ENCODE results near the gene PCLO. TPM values are rescaled to one million over a fixed set of nuclear protein-coding genes. Genes with fewer than 3 reads are reported as not detected.

PCLO gene
- total RNA-seq, 1 donor from 2014 or later: 5.3 TPM

DNA sequence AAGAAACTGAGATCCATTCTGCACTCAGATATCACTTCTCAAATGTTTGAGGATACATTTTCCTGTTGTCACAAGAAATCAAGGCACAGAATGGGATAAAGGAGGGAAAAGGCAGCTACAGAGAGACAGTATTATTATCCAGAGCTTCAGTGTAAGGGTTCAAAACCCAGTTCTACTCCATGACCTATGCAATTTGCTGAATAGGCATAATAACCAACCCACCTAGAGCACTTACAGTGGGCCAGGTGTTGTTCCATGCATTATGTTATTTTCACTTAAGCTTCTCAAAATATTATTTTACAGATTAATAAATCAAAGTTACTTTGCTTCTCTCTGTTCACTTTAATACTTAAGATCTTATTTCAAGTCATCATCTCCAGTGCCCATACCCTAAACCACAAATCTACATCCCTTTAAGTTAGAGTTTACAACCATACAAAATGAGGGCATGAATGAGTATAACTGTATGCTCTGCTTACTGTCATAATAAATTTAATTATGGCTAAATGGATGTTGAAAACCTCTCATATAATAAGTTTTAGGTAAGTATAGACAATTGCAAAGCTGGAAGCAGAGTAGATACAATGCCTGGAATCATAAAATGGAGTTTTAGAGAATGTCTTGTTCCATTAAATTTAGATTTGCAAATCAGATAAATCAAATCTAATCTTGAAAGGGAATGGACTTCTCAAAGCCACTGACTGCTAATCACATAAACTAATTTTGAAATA lies 28.1 kb upstream of the PCLO start:
- DNase-seq (ENCODE audit: low spot score in 2 of 2, unreplicated experiment in 2 of 2): no peak
- no peaks in the 10 kb centered on the region for H3K36me3 Mint-ChIP-seq
- no peaks in the 10 kb centered on the region for H3K9me3 Mint-ChIP-seq
- H3K27ac Mint-ChIP-seq: no peak overlapping the region
- TF ChIP-seq, protein P1, sequence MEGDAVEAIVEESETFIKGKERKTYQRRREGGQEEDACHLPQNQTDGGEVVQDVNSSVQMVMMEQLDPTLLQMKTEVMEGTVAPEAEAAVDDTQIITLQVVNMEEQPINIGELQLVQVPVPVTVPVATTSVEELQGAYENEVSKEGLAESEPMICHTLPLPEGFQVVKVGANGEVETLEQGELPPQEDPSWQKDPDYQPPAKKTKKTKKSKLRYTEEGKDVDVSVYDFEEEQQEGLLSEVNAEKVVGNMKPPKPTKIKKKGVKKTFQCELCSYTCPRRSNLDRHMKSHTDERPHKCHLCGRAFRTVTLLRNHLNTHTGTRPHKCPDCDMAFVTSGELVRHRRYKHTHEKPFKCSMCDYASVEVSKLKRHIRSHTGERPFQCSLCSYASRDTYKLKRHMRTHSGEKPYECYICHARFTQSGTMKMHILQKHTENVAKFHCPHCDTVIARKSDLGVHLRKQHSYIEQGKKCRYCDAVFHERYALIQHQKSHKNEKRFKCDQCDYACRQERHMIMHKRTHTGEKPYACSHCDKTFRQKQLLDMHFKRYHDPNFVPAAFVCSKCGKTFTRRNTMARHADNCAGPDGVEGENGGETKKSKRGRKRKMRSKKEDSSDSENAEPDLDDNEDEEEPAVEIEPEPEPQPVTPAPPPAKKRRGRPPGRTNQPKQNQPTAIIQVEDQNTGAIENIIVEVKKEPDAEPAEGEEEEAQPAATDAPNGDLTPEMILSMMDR (IDR thresholded peaks at IDR 0.05; ENCODE audit: unreplicated experiment): no peak
- no peaks in the 10 kb centered on the region for H3K4me1 Mint-ChIP-seq
- H3K4me3 Mint-ChIP-seq: no peak overlapping the region
- H3K27me3 Mint-ChIP-seq (ENCODE audit: low read depth): no peaks in the 10 kb centered on the region

DNA sequence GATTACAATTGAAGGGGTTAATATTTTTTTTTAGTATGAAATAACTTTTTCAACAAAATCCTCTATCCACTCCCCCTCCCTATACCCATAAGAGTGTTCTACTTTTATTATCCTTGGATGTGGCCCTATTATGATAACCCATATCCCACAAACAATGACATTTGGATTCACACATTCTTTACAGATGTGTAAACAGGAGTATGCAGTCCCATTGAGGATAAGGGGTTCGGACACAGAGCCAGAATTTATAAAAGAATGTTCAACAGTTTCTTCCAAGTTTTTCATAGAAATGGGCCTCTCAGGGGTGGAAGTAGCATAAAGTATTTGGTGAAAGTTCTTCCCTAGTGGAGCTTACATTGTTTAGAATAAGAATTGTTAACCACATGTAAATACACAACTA lies 16.1 kb upstream of the PCLO start:
- Mint-ChIP-seq H3K27me3 (ENCODE audit: low read depth) (no peaks in the 10 kb centered on the region), H3K27ac (no peak overlapping the region), H3K36me3 (no peaks in the 10 kb centered on the region), H3K9me3 (peaks cover 9% of the 10 kb centered on the region), H3K4me1 (no peaks in the 10 kb centered on the region), H3K4me3 (no peak overlapping the region)
- DNase-seq (ENCODE audit: low spot score in 2 of 2, unreplicated experiment in 2 of 2): no peak
- TF ChIP-seq, protein P1 (IDR thresholded peaks at IDR 0.05; ENCODE audit: unreplicated experiment): no peak

DNA sequence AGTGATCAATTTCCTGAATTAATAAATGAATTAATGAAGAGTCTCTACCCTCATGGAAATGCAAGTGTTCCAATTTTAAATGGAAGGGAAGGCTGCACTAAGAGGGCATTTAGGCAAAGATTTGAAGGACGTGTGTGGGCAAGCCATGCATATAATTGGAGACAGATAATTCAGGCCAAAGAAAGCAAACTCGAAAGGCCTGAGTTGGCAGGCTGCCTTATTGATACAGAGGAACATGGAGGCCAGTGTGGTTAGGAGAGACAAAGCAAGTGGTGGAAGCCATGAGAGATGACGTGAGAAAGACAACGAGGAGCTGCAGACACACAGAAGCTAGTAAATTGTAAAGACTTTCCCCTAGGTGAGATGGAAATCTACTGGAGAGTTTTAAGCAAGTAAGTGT lies 15.4 kb upstream of the PCLO start:
- no peaks in the 10 kb centered on the region for H3K27me3 Mint-ChIP-seq (ENCODE audit: low read depth)
- no peak overlapping the region for H3K27ac Mint-ChIP-seq
- H3K36me3 Mint-ChIP-seq: no peaks in the 10 kb centered on the region
- TF ChIP-seq, protein P1 (IDR thresholded peaks at IDR 0.05; ENCODE audit: unreplicated experiment): no peak
- no peaks in the 10 kb centered on the region for H3K4me1 Mint-ChIP-seq
- DNase-seq (ENCODE audit: low spot score in 2 of 2, unreplicated experiment in 2 of 2): no peak
- peaks cover 5% of the 10 kb centered on the region for H3K9me3 Mint-ChIP-seq
- no peak overlapping the region for H3K4me3 Mint-ChIP-seq

DNA sequence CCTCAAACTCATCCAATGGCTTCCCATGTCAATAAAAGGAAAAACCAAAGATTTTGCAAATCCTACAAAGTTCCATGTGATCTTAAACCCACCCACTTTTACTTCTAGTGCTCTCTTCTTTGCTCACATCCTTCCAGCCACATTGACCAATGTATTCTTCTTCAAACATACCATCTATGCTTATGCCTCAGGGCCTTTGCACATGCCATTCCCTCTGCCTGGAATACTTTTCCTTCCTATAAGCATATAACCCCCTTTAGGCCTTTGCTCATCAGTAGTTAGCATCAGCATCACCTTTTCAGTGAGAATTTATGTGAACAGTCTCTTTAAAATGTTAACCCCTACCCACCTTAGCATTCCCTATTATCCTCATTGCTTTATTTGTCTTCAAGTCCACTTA lies 11.0 kb upstream of the PCLO start:
- Mint-ChIP-seq H3K9me3 (peaks cover 5% of the 10 kb centered on the region), H3K36me3 (no peaks in the 10 kb centered on the region), H3K4me3 (no peak overlapping the region), H3K27me3 (ENCODE audit: low read depth) (no peaks in the 10 kb centered on the region), H3K4me1 (peaks cover 7% of the 10 kb centered on the region), H3K27ac (no peak overlapping the region)
- no peak for DNase-seq (ENCODE audit: low spot score in 2 of 2, unreplicated experiment in 2 of 2)
- TF ChIP-seq, protein P1 (IDR thresholded peaks at IDR 0.05; ENCODE audit: unreplicated experiment): no peak

DNA sequence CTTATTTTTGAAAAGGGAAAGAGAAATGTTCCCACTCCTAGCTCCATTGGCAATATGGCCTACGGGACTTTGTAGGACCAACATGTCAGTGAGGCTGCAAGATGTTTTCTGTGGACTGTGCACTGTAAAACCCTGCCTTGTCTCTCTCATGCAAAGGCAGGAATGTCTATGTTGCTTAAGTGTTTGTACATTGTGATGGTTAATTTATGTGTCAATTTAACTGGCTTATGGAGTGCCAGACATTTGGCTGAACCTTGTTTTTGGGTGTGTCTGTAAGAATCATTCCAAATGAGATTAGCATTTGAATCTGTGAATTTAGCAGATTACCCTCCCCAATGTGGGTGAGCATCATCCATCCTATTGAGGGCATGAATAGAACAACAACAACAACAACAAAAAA lies 4.1 kb upstream of the PCLO start:
- Mint-ChIP-seq H3K9me3 (no peaks in the 10 kb centered on the region), H3K4me3 (no peak overlapping the region), H3K4me1 (peaks cover 9% of the 10 kb centered on the region), H3K27ac (no peak overlapping the region), H3K36me3 (no peaks in the 10 kb centered on the region), H3K27me3 (ENCODE audit: low read depth) (no peaks in the 10 kb centered on the region)
- no peak for DNase-seq (ENCODE audit: low spot score in 2 of 2, unreplicated experiment in 2 of 2)
- TF ChIP-seq, protein P1 (IDR thresholded peaks at IDR 0.05; ENCODE audit: unreplicated experiment): no peak

Measured in mesothelial cell of epicardium (in vitro differentiated cells).